K562 (cell line): Measurements from ENCODE around the gene TRIO. TPM values are rescaled to one million over a fixed set of nuclear protein-coding genes. Genes with fewer than 3 reads are reported as not detected.

Experiments
- ATAC-seq: fragments of 200-7000 bp; cut with Tn5 transposase; 3 replicates; pipeline ENCODE4 v1.9.1; 2020; ENCODE audit warnings: moderate library complexity
- BruUV-seq: library from RNA; stranded (reverse); fragments of 400-500 nt; replicated peaks from 2 replicates; lab custom pipeline; 2021; lab: Mats Ljungman, UMichigan
- CTCF ChIA-PET: fragments of 300-600 bp; formaldehyde crosslinking; extraction: SDS; loops from one replicate; lab custom pipeline; 2021; ENCODE audit warnings: low intra/inter-chr PET ratio; lab: Yijun Ruan, JAX
- POLR2A ChIA-PET: fragments of 300-600, 350-650 bp; sonication (Branson Sonifier 250); formaldehyde crosslinking; extraction: SDS; loops from one replicate; lab custom pipeline; 2021; ENCODE audit warnings: antibody characterized with exemption, inconsistent platforms; lab: Yijun Ruan, JAX
- DNase-seq, 4 experiments: peaks; one replicate each; pipeline versions ENCODE4 v3.0.0 to v3.0.0-alpha.2; 2011 to 2018; ENCODE audit warnings: low spot score in 3 of 4, mixed read lengths in 3 of 4; ENCODE audit errors: extremely low read depth in 1 of 4
- FAIRE-seq: peaks from 2 replicates; lab custom pipeline; 2011; peaks lifted over from hg19 to GRCh38; lab: Jason Lieb, UNC
- H2AFZ ChIP-seq: 2 replicates; pipeline ENCODE4 v1.6.0; 2011; ENCODE audit warnings: low read depth, low read length, control low read depth, inconsistent platforms
- H3K27ac ChIP-seq: fragments of 200-600 bp; 3 replicates; pipeline ENCODE4 v1.8.0; 2011; ENCODE audit warnings: low read depth, mild to moderate bottlenecking, control low read depth, inconsistent platforms, low read length, moderate library complexity, mixed read lengths; ENCODE audit errors: extremely low read depth
- H3K27me3 ChIP-seq, 2 experiments: fragments of 300-600 bp in 1 of 2; 2 replicates in 1 of 2; 3 replicates in 1 of 2; pipeline versions ENCODE4 v1.6.0 to v1.8.0; 2011; ENCODE audit warnings: inconsistent platforms in 2 of 2, low read length in 2 of 2, mild to moderate bottlenecking in 1 of 2, mixed read lengths in 1 of 2, moderate library complexity in 1 of 2; ENCODE audit not compliant: control insufficient read depth in 2 of 2, insufficient read depth in 2 of 2
- H3K36me3 ChIP-seq: fragments of 300-600 bp; 3 replicates; pipeline ENCODE4 v1.8.0; 2011; ENCODE audit warnings: mild to moderate bottlenecking, low read length, inconsistent platforms; ENCODE audit not compliant: control insufficient read depth, insufficient read depth
- H3K4me1 ChIP-seq, 2 experiments: fragments of 200-600 bp in 1 of 2; replicated peaks in 1 of 2; 2 replicates in 1 of 2; 3 replicates in 1 of 2; pipeline versions ENCODE4 v1.5.1 to v1.8.0; 2011; ENCODE audit warnings: inconsistent platforms in 2 of 2, low read length in 2 of 2, mild to moderate bottlenecking in 1 of 2, mixed read lengths in 1 of 2, moderate library complexity in 1 of 2; ENCODE audit not compliant: control insufficient read depth in 2 of 2, insufficient read depth in 2 of 2
- H3K4me2 ChIP-seq: 2 replicates; pipeline ENCODE4 v1.6.1; 2011; ENCODE audit warnings: low read length, control low read depth, inconsistent platforms, mixed read lengths; ENCODE audit not compliant: insufficient read depth
- H3K4me3 ChIP-seq: fragments of 200-600 bp; sonication (generic), shearing (Covaris generic); 2 replicates; pipeline ENCODE4 v1.5.1; 2016; ENCODE audit warnings: control low read depth, inconsistent platforms
- H3K79me2 ChIP-seq: fragments of 200-600 bp; 3 replicates; pipeline ENCODE4 v1.8.0; 2011; ENCODE audit warnings: low read length, inconsistent platforms; ENCODE audit not compliant: control insufficient read depth, insufficient read depth
- H3K9ac ChIP-seq, 2 experiments: 2 replicates each; pipeline versions ENCODE4 v1.6.0 to v1.6.1; 2011; ENCODE audit warnings: low read depth in 2 of 2, low read length in 2 of 2, control low read depth in 1 of 2, inconsistent platforms in 1 of 2, mild to moderate bottlenecking in 1 of 2, mixed read lengths in 1 of 2; ENCODE audit not compliant: insufficient read depth in 1 of 2
- H3K9me1 ChIP-seq: one replicate; pipeline ENCODE4 v1.6.0; 2011; ENCODE audit warnings: inconsistent platforms, mild to moderate bottlenecking, low read length, moderate library complexity; ENCODE audit not compliant: control insufficient read depth, insufficient read depth
- H3K9me3 ChIP-seq: replicated peaks from 2 replicates; pipeline ENCODE4 v1.5.1; 2011; ENCODE audit warnings: low read depth, low read length, inconsistent platforms; ENCODE audit not compliant: control insufficient read depth, insufficient read depth
- H4K20me1 ChIP-seq: replicated peaks from 2 replicates; pipeline ENCODE4 v1.6.1; 2011; ENCODE audit warnings: low read length, inconsistent platforms, mixed read lengths; ENCODE audit not compliant: control insufficient read depth, insufficient read depth
- CBX3 ChIP-seq, 2 experiments: IDR thresholded peaks; 1 replicate in 1 of 2; 2 replicates in 1 of 2; pipeline ENCODE4 v1.6.1; 2012; ENCODE audit warnings: inconsistent platforms in 2 of 2, low read length in 2 of 2, borderline replicate concordance in 1 of 2, control low read depth in 1 of 2
- CBX5 ChIP-seq: IDR thresholded peaks from 2 replicates; pipeline ENCODE4 v1.6.1; 2014; ENCODE audit warnings: low read depth, borderline replicate concordance
- CSDE1 ChIP-seq, 2 experiments: fragments of 450-650 bp; IDR thresholded peaks; 2 replicates each; pipeline ENCODE4 v1.6.1; 2016; ENCODE audit warnings: mild to moderate bottlenecking in 1 of 2
- ELK3 ChIP-seq: fragments of 450-650 bp; formaldehyde crosslinking; IDR thresholded peaks from 2 replicates; pipeline ENCODE4 v1.4.0; 2020; ENCODE audit warnings: mild to moderate bottlenecking
- EP300 ChIP-seq: IDR thresholded peaks from 2 replicates; pipeline ENCODE4 v1.6.1; 2012; ENCODE audit warnings: low read length, improper control_type of control experiment
- EP400 ChIP-seq: fragments of 450-650 bp; IDR thresholded peaks from 2 replicates; pipeline ENCODE4 v1.6.1; 2017; ENCODE audit warnings: antibody characterized with exemption, mild to moderate bottlenecking, moderate library complexity
- MAX ChIP-seq: sonication (generic); formaldehyde crosslinking; IDR thresholded peaks from 2 replicates; pipeline ENCODE4 v1.9.0; 2022; ENCODE audit warnings: mild to moderate bottlenecking, missing genetic modification reagents
- MEIS2 ChIP-seq: fragments of 450-650 bp; IDR thresholded peaks from 2 replicates; pipeline ENCODE4 v1.6.1; 2014; ENCODE audit warnings: mild to moderate bottlenecking; ENCODE audit not compliant: partially characterized antibody
- POLR2B ChIP-seq: fragments of 450-650 bp; IDR thresholded peaks from 2 replicates; pipeline ENCODE4 v1.6.1; 2018; ENCODE audit warnings: low read depth; ENCODE audit not compliant: partially characterized antibody
- RBM25 ChIP-seq: fragments of 200-400 bp; formaldehyde crosslinking; IDR thresholded peaks from 2 replicates; pipeline ENCODE4 v1.6.1; 2018; ENCODE audit warnings: low read length, low read depth, moderate library complexity; ENCODE audit not compliant: severe bottlenecking
- SMAD4 ChIP-seq: fragments of 250-450 bp; sonication (Bioruptor Pico); conservative IDR thresholded peaks from 2 replicates; pipeline ENCODE4 v1.8.0; 2021; ENCODE audit warnings: inconsistent platforms, mild to moderate bottlenecking, moderate library complexity
- SMARCB1 ChIP-seq: IDR thresholded peaks from 2 replicates; pipeline ENCODE4 v1.6.1; 2011; ENCODE audit warnings: improper control_type of control experiment, low read depth; ENCODE audit not compliant: insufficient read length
- ZBED1 ChIP-seq: IDR thresholded peaks from 2 replicates; pipeline ENCODE4 v1.6.1; 2014
- ZNF282 ChIP-seq: sonication (generic); formaldehyde crosslinking; IDR thresholded peaks from 2 replicates; pipeline ENCODE4 v1.8.1; 2023; ENCODE audit warnings: missing genetic modification reagents
- ZNF311 ChIP-seq: fragments of 250-450 bp; sonication (Bioruptor Pico); IDR thresholded peaks from 2 replicates; pipeline ENCODE4 v1.4.0; 2020; ENCODE audit warnings: mild to moderate bottlenecking, moderate library complexity
- ZNF324 ChIP-seq: fragments of 250-450 bp; sonication (Bioruptor Pico); IDR thresholded peaks from 2 replicates; pipeline ENCODE4 v1.4.0; 2020; ENCODE audit warnings: mild to moderate bottlenecking
- ZNF76 ChIP-seq: fragments of 250-450 bp; sonication (Bioruptor Pico); IDR thresholded peaks from 2 replicates; pipeline ENCODE4 v1.4.0; 2020; ENCODE audit warnings: mild to moderate bottlenecking, moderate library complexity, borderline replicate concordance
- WGBS: fragments of 100-300 bp; shearing (Covaris generic); methylation state at CpG from one replicate; pipeline ENCODE4 v1.1.6; 2016; ENCODE audit warnings: low coverage, mixed read lengths; ENCODE audit not compliant: insufficient coverage; ENCODE audit errors: missing lambda C conversion rate; 5-methylcytosine and 5-hydroxymethylcytosine counted together
- in situ Hi-C: fragments of 300-500 bp; cut with MboI; formaldehyde crosslinking; loops from 4 replicates; pipeline ENCODE4 v1.15.0; 2018; ENCODE audit warnings: inconsistent platforms, mixed read lengths
- intact Hi-C: fragments of 100-400 bp; cut with micrococcal nuclease; formaldehyde crosslinking; loops from 2 replicates; pipeline ENCODE4 v1.14.2; 2022
- polyA plus RNA-seq, 8 experiments: library from polyadenylated mRNA; depleted of rRNA in 4 of 8; stranded (reverse) in 5 of 8; unstranded in 3 of 8; fragments of >200 nt; fragmentation: Nextera tagmentation in 2 of 8; fragmentation: Illumina TruSeq in 1 of 8; extraction: Ambion mirVana in 2 of 8; extraction: Trizol in 1 of 8; gene quantifications; 2 replicates each; pipeline versions ENCODE4 v1.2.1 to v1.2.3, GENCODE V29; 2011 to 2014; ENCODE audit warnings: inconsistent platforms in 1 of 8, missing spikeins in 1 of 8
- total RNA-seq, 7 experiments: library from RNA; depleted of rRNA in 6 of 7; stranded (reverse); fragments of >200 nt in 6 of 7; fragmentation: Illumina TruSeq in 2 of 7; extraction: Trizol in 2 of 7; gene quantifications; 2 replicates each; pipeline versions ENCODE4 v1.2.1 to v1.2.3, GENCODE V29; 2011 to 2021; ENCODE audit warnings: low replicate concordance in 1 of 7

Gene TRIO
- total and polyA plus RNA-seq, 9 of the 15 experiments (the other 6 are each of a cell fraction or from before 2014, with no cell fraction given), result 0.24 to 5.0 (median 1.1) TPM

DNA sequence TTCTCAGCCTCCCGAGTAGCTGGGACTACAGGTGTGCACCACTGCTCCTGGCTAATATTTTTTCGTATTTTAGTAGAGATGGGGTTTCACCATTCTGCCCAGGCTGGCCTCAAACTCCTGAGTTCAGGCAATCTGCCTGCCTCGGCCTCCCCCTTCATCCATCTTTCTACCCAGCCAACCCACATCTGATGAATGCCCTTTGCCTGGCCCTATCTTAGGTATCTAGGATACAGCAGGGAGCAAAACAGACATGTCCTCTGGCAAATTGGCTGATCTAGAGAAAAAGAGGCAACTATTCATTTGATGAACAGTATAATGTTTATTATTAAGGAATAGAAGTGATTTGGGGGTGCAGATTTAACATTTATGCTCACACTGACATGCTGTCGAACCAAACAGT lies 123.0 kb downstream of the TRIO start:
- intact Hi-C loops (no loop called here), in situ Hi-C loops (no loop called here)
- ATAC-seq (no peak), DNase-seq (no peak), FAIRE-seq (no peak)
- no TSS peak for BruUV-seq
- Histone ChIP-seq H3K9me3 (no peaks in the 10 kb centered on the region), H3K36me3 (no peaks in the 10 kb centered on the region), H3K4me2 (no peak overlapping the region), H3K4me3 (no peak overlapping the region), H3K4me1 (peaks cover 20 to 33% of the 10 kb centered on the region in 2 experiments; a peak in 4 of 5 replicates), H3K27me3 (no peaks in the 10 kb centered on the region), H3K79me2 (no peaks in the 10 kb centered on the region), H2AFZ (no peak overlapping the region), H3K9ac (peak overlapping the region in 1 of 2 experiments; percentile 39; a peak in 1 of 4 replicates), H4K20me1 (no peaks in the 10 kb centered on the region), H3K9me1 (no peaks in the 10 kb centered on the region), H3K27ac (peak overlapping the region; percentile 76; the same call in 2 of the 3 replicates)
- ChIA-PET POLR2A (interaction anchor here (0.5 kb wide), 1 partner anchor 111 kb away, joined by 3 read pairs; no protein-coding TSS in a partner anchor), CTCF (no interaction called here)
- TF ChIP-seq ZBED1 (no peak), POLR2B (no peak), CSDE1 (IDR thresholded peaks at IDR 0.05) (no peak), ZNF76 (CRISPR knock-in tag) (no peak), CBX3 (IDR thresholded peaks at IDR 0.05; ENCODE audit: borderline replicate concordance in 1 of 2, low read length in 2 of 2) (no peak)
- WGBS, result 27% methylated on average over 3 of the region's 4 CpGs

GRCh38 chr5:14266686-14267085 lies 123.5 kb downstream of the TRIO start:
- peak overlapping the region in 1 of 2 experiments; percentile 39; a peak in 2 of 4 replicates for H3K9ac ChIP-seq
- peak; percentile 61 for ATAC-seq
- ChIA-PET CTCF (no interaction called here), POLR2A (interaction anchor here (0.5 kb wide), 1 partner anchor 112 kb away, joined by 3 read pairs; no protein-coding TSS in a partner anchor)
- BruUV-seq, result no TSS peak
- in situ Hi-C loops (no loop called here), intact Hi-C loops (no loop called here)
- WGBS, result 2% methylated on average over 3 of the region's 3 CpGs
- no peaks in the 10 kb centered on the region for H3K9me1 ChIP-seq
- H3K9me3 ChIP-seq, result no peaks in the 10 kb centered on the region
- no peaks in the 10 kb centered on the region for H3K79me2 ChIP-seq
- peaks cover 20 to 33% of the 10 kb centered on the region in 2 experiments; a peak in 4 of 5 replicates for H3K4me1 ChIP-seq
- peak; percentile 39 to 67 (median 50) for DNase-seq
- peak overlapping the region; percentile 77 for H2AFZ ChIP-seq
- H3K27ac ChIP-seq, result peak overlapping the region; percentile 76
- no peak overlapping the region for H3K4me3 ChIP-seq
- H3K4me2 ChIP-seq, result peak overlapping the region; percentile 32; the same call in 1 of the 2 replicates
- peak; percentile 88 for FAIRE-seq
- H4K20me1 ChIP-seq, result no peaks in the 10 kb centered on the region
- H3K36me3 ChIP-seq, result no peaks in the 10 kb centered on the region
- no peaks in the 10 kb centered on the region for H3K27me3 ChIP-seq
- TF ChIP-seq ZNF311 (CRISPR knock-in tag) (peak; percentile 73; the same call in 1 of the 2 replicates), ELK3 (no peak), ZNF324 (no peak), SMARCB1 (peak; percentile 35), SMAD4 (CRISPR knock-in tag) (0 out of 2 replicates have a peak, but pooled peaks have one; percentile 21), CBX5 (no peak), ZNF282 (CRISPR knock-in tag) (no peak), MEIS2 (no peak), EP400 (0 out of 2 replicates have a peak, but pooled peaks have one; percentile 15), MAX (CRISPR knock-in tag) (no peak), RBM25 (no peak), EP300 (peak; percentile 39; the same call in 1 of the 2 replicates)
